HCT116 (cell line): Measurements from ENCODE around the gene RANGAP1. TPM values are rescaled to one million over a fixed set of nuclear protein-coding genes. Genes with fewer than 3 reads are reported as not detected.
A peak's percentile ranks its signal among the peaks of the same experiment; 100 is the strongest.

Source experiments
- ATAC-seq: fragments of 200-7000 bp; cut with Tn5 transposase; 2 replicates; pipeline ENCODE4 v1.9.1; 2020; ENCODE audit warnings: mild to moderate bottlenecking, moderate library complexity
- BruUV-seq: library from RNA; stranded (reverse); fragments of 400-500 nt; replicated peaks from 2 replicates; lab custom pipeline; 2021; lab: Mats Ljungman, UMichigan
- CTCF ChIA-PET: fragments of 300-600 bp; sonication (Branson Sonifier 250); formaldehyde crosslinking; loops from one replicate; lab custom pipeline; 2021; ENCODE audit warnings: antibody characterized with exemption; lab: Charles Lee
- POLR2A ChIA-PET: fragments of 300-600, 350-600 bp; sonication (Branson Sonifier 250); formaldehyde crosslinking; loops from one replicate; lab custom pipeline; 2021; ENCODE audit warnings: antibody characterized with exemption; lab: Charles Lee
- RAD21 ChIA-PET, 2 experiments: fragments of 300-600 bp; sonication (Branson Sonifier 250); formaldehyde crosslinking; loops; one replicate each; lab custom pipeline; 2023; ENCODE audit warnings: low total read pairs in 2 of 2; ENCODE audit not compliant: uncharacterized antibody in 2 of 2, unreplicated experiment in 2 of 2, low non-redundant PET in 1 of 2; lab: Charles Lee
- DNase-seq: peaks from one replicate; pipeline ENCODE4 v3.0.0-alpha.2; 2010; ENCODE audit warnings: low read depth, low spot score
- H2AFZ ChIP-seq: fragments of 200-600 bp; shearing (Covaris generic), sonication (generic); 2 replicates; pipeline ENCODE4 v1.6.1; 2017; ENCODE audit warnings: low read depth, mixed run types, mixed read lengths, antibody characterized with exemption, low read length; ENCODE audit not compliant: poor library complexity, severe bottlenecking
- H3K27ac ChIP-seq: 2 replicates; pipeline ENCODE4 v1.5.1; 2012; ENCODE audit warnings: low read depth, low read length
- H3K27me3 ChIP-seq: fragments of 200-600 bp; sonication (generic); 2 replicates; pipeline ENCODE4 v1.6.1; 2016; ENCODE audit warnings: mixed run types, low read length, mixed read lengths; ENCODE audit not compliant: insufficient read depth
- H3K36me3 ChIP-seq, 2 experiments: fragments of 200-500 bp in 1 of 2; fragments of 200-600 bp in 1 of 2; sonication (Bioruptor generic) in 1 of 2; sonication (generic) in 1 of 2; 2 replicates each; pipeline versions ENCODE4 v1.5.1 to v1.6.1; 2014 to 2016; ENCODE audit warnings: low read length in 2 of 2, inconsistent platforms in 1 of 2, mixed read lengths in 1 of 2, mixed run types in 1 of 2; ENCODE audit not compliant: insufficient read depth in 2 of 2, control insufficient read depth in 1 of 2
- H3K4me1 ChIP-seq, 2 experiments: fragments of 200-600 bp in 1 of 2; sonication (generic) in 1 of 2; 2 replicates each; pipeline versions ENCODE4 v1.5.1 to v1.6.1; 2012 to 2017; ENCODE audit warnings: low read length in 2 of 2, inconsistent platforms in 1 of 2, mild to moderate bottlenecking in 1 of 2, mixed read lengths in 1 of 2, mixed run types in 1 of 2, moderate library complexity in 1 of 2; ENCODE audit not compliant: insufficient read depth in 2 of 2, control insufficient read depth in 1 of 2
- H3K4me2 ChIP-seq: fragments of 200-600 bp; sonication (generic); 2 replicates; pipeline ENCODE4 v1.6.1; 2017; ENCODE audit warnings: mixed run types, low read length, mixed read lengths
- H3K4me3 ChIP-seq, 2 experiments: fragments of 200-600 bp in 1 of 2; sonication (generic) in 1 of 2; replicated peaks in 1 of 2; 2 replicates each; pipeline ENCODE4 v1.5.1; 2011 to 2016; ENCODE audit warnings: low read length in 2 of 2, control low read depth in 1 of 2, low read depth in 1 of 2, mild to moderate bottlenecking in 1 of 2, mixed read lengths in 1 of 2, mixed run types in 1 of 2
- H3K79me2 ChIP-seq: fragments of 200-600 bp; sonication (generic); 2 replicates; pipeline ENCODE4 v1.6.1; 2017; ENCODE audit warnings: mild to moderate bottlenecking, mixed run types, low read length, moderate library complexity, mixed read lengths; ENCODE audit not compliant: insufficient read depth
- H3K9ac ChIP-seq: fragments of 200-600 bp; sonication (generic); 2 replicates; pipeline ENCODE4 v1.6.1; 2016; ENCODE audit warnings: low read length, mixed read lengths
- H3K9me2 ChIP-seq: fragments of 200-600 bp; sonication (generic), shearing (Covaris generic); 2 replicates; pipeline ENCODE4 v1.6.1; 2017; ENCODE audit warnings: mixed run types, mild to moderate bottlenecking, moderate library complexity; ENCODE audit not compliant: insufficient read depth
- H3K9me3 ChIP-seq, 2 experiments: fragments of 200-500 bp in 1 of 2; fragments of 200-600 bp in 1 of 2; sonication (Bioruptor generic) in 1 of 2; sonication (generic) in 1 of 2; 2 replicates each; pipeline ENCODE4 v1.6.1; 2014 to 2017; ENCODE audit warnings: low read length in 2 of 2, mixed read lengths in 2 of 2, inconsistent platforms in 1 of 2, low read depth in 1 of 2, mild to moderate bottlenecking in 1 of 2, mixed run types in 1 of 2, moderate library complexity in 1 of 2; ENCODE audit not compliant: control insufficient read depth in 1 of 2, insufficient read depth in 1 of 2
- H4K20me1 ChIP-seq: fragments of 200-600 bp; sonication (generic), shearing (Covaris generic); 2 replicates; pipeline ENCODE4 v1.6.1; 2017; ENCODE audit warnings: mixed run types, mild to moderate bottlenecking, moderate library complexity; ENCODE audit not compliant: insufficient read depth
- CBX3 ChIP-seq: IDR thresholded peaks from 2 replicates; pipeline ENCODE4 v1.6.1; 2012; ENCODE audit warnings: low read depth
- CEBPB ChIP-seq: IDR thresholded peaks from 2 replicates; pipeline ENCODE4 v1.6.1; 2012; ENCODE audit warnings: low read depth
- EGR1 ChIP-seq: IDR thresholded peaks from 2 replicates; pipeline ENCODE4 v1.6.1; 2012; ENCODE audit warnings: low read depth
- EZH2phosphoT487 ChIP-seq: fragments of 200-600 bp; IDR thresholded peaks from 2 replicates; pipeline ENCODE4 v1.6.1; 2018; ENCODE audit warnings: antibody characterized with exemption, borderline replicate concordance
- FOSL1 ChIP-seq: IDR thresholded peaks from 2 replicates; pipeline ENCODE4 v1.6.1; 2012; ENCODE audit warnings: low read depth
- JUND ChIP-seq: IDR thresholded peaks from 2 replicates; pipeline ENCODE4 v1.6.1; 2012
- POLR2A ChIP-seq: IDR thresholded peaks from 2 replicates; pipeline ENCODE4 v1.7.0; 2011; ENCODE audit warnings: borderline replicate concordance; ENCODE audit not compliant: insufficient read depth, insufficient read length; ENCODE audit errors: extremely low read depth
- POLR2AphosphoS5 ChIP-seq: IDR thresholded peaks from 2 replicates; pipeline ENCODE4 v1.6.1; 2011; ENCODE audit warnings: mild to moderate bottlenecking, low read depth, low read length, moderate library complexity
- RAD21 ChIP-seq: IDR thresholded peaks from 2 replicates; pipeline ENCODE4 v1.6.1; 2012; ENCODE audit warnings: low read depth, mild to moderate bottlenecking
- SIN3A ChIP-seq: IDR thresholded peaks from 2 replicates; pipeline ENCODE4 v1.6.1; 2012; ENCODE audit warnings: low read depth
- SP1 ChIP-seq: IDR thresholded peaks from 2 replicates; pipeline ENCODE4 v1.6.1; 2012; ENCODE audit warnings: low read depth
- SRF ChIP-seq: IDR thresholded peaks from 2 replicates; pipeline ENCODE4 v1.6.1; 2012; ENCODE audit warnings: low read depth
- TCF7L2 ChIP-seq: IDR thresholded peaks from 2 replicates; pipeline ENCODE4 v1.7.0; 2011; ENCODE audit warnings: borderline replicate concordance, inconsistent platforms; ENCODE audit not compliant: insufficient read depth, insufficient read length; ENCODE audit errors: extremely low read depth
- YY1 ChIP-seq: IDR thresholded peaks from 2 replicates; pipeline ENCODE4 v1.6.1; 2011; ENCODE audit warnings: low read length, low read depth, moderate library complexity, mild to moderate bottlenecking; ENCODE audit not compliant: insufficient replicate concordance; ENCODE audit errors: extremely low read depth
- ZNF274 ChIP-seq: fragments of 200-500 bp; sonication (Bioruptor generic); IDR thresholded peaks from 2 replicates; pipeline ENCODE4 v1.6.1; 2014; ENCODE audit warnings: mild to moderate bottlenecking, low read depth, low read length, inconsistent platforms
- intact Hi-C: fragments of 100-400 bp; cut with micrococcal nuclease; formaldehyde crosslinking; loops from 2 replicates; pipeline ENCODE4 v1.10.0; 2022
- total RNA-seq: library from RNA; stranded (reverse); gene quantifications from one replicate; pipeline ENCODE4 v1.2.1, GENCODE V29; 2021; ENCODE audit not compliant: unreplicated experiment
- TF ChIP-seq, protein P1 (sequence below): IDR thresholded peaks from 2 replicates; pipeline ENCODE4 v1.6.1; 2012; ENCODE audit warnings: low read depth
- TF ChIP-seq, protein P2 (sequence below), 3 experiments: fragments of 200-600 bp in 1 of 3; sonication (generic) in 1 of 3; IDR thresholded peaks in 2 of 3; conservative IDR thresholded peaks in 1 of 3; 2 replicates each; pipeline ENCODE4 v1.5.1; 2012 to 2017; ENCODE audit warnings: low read depth in 2 of 3, low read length in 2 of 3, antibody characterized with exemption in 1 of 3, borderline replicate concordance in 1 of 3, control low read depth in 1 of 3, mild to moderate bottlenecking in 1 of 3, mixed read lengths in 1 of 3, mixed run types in 1 of 3, moderate library complexity in 1 of 3; ENCODE audit not compliant: insufficient read depth in 1 of 3
- TF ChIP-seq, protein P3 (sequence below): IDR thresholded peaks from 2 replicates; pipeline ENCODE4 v1.6.1; 2011; ENCODE audit warnings: mild to moderate bottlenecking, low read length, moderate library complexity; ENCODE audit not compliant: insufficient replicate concordance; ENCODE audit errors: extremely low read depth
- TF ChIP-seq, protein P4 (sequence below): IDR thresholded peaks from 2 replicates; pipeline ENCODE4 v1.6.1; 2012

The RANGAP1 gene
- total RNA-seq, 1 experiment from 2014 or later, result 121 TPM

DNA sequence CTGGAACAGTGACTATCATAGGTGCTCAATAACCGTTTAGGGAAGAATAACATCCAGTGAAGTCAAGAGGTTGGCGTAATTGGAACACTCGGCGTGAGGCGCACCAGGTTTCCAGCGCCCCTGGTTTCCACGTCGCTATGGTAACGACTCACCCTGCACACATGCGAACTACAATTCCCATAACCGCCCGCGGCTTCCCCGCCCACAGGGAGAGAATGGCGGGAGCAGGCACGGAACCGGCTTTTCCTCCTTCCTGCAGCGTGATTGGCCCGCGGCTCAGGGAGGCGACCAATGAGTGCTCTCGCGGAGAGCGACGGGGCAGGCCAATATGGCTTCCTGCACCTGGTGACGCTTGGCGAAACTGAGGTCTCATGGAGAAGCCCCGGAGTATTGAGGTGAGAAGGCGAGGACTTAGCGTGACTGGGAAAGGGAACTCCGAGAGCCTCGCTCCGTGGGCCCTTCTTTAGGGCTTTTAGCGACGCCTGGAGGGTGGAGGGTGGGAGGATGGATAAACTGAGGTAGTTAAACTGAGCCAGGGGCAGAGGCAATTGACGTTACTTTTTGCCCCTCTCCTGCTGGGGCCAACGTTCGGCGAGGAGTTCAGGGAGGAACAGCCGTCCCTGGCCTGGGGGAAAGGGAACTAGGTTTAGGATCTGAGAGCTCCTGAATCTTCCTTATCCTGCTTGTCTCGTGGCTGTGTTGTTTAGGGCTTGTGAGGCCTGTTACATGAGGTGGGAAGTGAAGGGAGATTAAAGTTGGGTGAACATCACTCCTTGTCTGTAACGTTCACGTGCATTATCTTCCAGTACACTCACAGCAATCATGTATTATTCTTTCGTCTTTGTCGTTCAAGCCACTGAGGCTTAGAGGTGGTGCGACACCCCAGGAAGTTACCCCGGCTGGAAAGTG lies 80.7 kb downstream of the RANGAP1 start, which contains the start of gene L3MBTL2:
Gene L3MBTL2 (plus strand): TSS at position 321 of the 909 bp plus-strand sequence. CDS start 51 bp downstream, at position 372.
- no peaks in the 10 kb centered on the region for H3K9me3 ChIP-seq
- no peaks in the 10 kb centered on the region for H3K27me3 ChIP-seq
- RAD21 ChIA-PET, result no interaction called here
- intact Hi-C loops, result no loop called here
- peak within 1 kb of the TSS; percentile 56 for H3K27ac ChIP-seq
- peaks cover 0 to 11% of the 10 kb centered on the region in 2 experiments; a peak in 1 of 4 replicates for H3K4me1 ChIP-seq
- peaks cover 35% of the 10 kb centered on the region for H3K79me2 ChIP-seq
- CTCF ChIA-PET, result no interaction called here
- ATAC-seq (peak; percentile 99), DNase-seq (peak; percentile 91)
- peak within 1 kb of the TSS; percentile 89 for H3K9ac ChIP-seq
- H3K4me3 ChIP-seq, result peak within 1 kb of the TSS; percentile 84 to 99
- BruUV-seq, result TSS peak; percentile 87
- no peaks in the 10 kb centered on the region for H4K20me1 ChIP-seq
- H2AFZ ChIP-seq, result no peak within 1 kb of the TSS
- H3K9me2 ChIP-seq, result no peaks in the 10 kb centered on the region
- peaks cover 0 to 3% of the 10 kb centered on the region in 2 experiments; a peak in 1 of 4 replicates for H3K36me3 ChIP-seq
- peak within 1 kb of the TSS; percentile 85 for H3K4me2 ChIP-seq
- POLR2A ChIA-PET, result no interaction called here
- TF ChIP-seq SIN3A (peak; percentile 73; the same call in 1 of the 2 replicates), EGR1 (peak; percentile 66), ZNF274 (no peak), JUND (no peak), POLR2A (peak; percentile 65), RAD21 (no peak), EZH2phosphoT487 (no peak), SP1 (peak; percentile 97), YY1 (peak; percentile 96), POLR2AphosphoS5 (peak; percentile 82), CBX3 (no peak), FOSL1 (no peak), TCF7L2 (peak; percentile 18), CEBPB (no peak), SRF (no peak)
- TF ChIP-seq, protein P1, sequence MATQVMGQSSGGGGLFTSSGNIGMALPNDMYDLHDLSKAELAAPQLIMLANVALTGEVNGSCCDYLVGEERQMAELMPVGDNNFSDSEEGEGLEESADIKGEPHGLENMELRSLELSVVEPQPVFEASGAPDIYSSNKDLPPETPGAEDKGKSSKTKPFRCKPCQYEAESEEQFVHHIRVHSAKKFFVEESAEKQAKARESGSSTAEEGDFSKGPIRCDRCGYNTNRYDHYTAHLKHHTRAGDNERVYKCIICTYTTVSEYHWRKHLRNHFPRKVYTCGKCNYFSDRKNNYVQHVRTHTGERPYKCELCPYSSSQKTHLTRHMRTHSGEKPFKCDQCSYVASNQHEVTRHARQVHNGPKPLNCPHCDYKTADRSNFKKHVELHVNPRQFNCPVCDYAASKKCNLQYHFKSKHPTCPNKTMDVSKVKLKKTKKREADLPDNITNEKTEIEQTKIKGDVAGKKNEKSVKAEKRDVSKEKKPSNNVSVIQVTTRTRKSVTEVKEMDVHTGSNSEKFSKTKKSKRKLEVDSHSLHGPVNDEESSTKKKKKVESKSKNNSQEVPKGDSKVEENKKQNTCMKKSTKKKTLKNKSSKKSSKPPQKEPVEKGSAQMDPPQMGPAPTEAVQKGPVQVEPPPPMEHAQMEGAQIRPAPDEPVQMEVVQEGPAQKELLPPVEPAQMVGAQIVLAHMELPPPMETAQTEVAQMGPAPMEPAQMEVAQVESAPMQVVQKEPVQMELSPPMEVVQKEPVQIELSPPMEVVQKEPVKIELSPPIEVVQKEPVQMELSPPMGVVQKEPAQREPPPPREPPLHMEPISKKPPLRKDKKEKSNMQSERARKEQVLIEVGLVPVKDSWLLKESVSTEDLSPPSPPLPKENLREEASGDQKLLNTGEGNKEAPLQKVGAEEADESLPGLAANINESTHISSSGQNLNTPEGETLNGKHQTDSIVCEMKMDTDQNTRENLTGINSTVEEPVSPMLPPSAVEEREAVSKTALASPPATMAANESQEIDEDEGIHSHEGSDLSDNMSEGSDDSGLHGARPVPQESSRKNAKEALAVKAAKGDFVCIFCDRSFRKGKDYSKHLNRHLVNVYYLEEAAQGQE, result no peak
- TF ChIP-seq, protein P2, sequence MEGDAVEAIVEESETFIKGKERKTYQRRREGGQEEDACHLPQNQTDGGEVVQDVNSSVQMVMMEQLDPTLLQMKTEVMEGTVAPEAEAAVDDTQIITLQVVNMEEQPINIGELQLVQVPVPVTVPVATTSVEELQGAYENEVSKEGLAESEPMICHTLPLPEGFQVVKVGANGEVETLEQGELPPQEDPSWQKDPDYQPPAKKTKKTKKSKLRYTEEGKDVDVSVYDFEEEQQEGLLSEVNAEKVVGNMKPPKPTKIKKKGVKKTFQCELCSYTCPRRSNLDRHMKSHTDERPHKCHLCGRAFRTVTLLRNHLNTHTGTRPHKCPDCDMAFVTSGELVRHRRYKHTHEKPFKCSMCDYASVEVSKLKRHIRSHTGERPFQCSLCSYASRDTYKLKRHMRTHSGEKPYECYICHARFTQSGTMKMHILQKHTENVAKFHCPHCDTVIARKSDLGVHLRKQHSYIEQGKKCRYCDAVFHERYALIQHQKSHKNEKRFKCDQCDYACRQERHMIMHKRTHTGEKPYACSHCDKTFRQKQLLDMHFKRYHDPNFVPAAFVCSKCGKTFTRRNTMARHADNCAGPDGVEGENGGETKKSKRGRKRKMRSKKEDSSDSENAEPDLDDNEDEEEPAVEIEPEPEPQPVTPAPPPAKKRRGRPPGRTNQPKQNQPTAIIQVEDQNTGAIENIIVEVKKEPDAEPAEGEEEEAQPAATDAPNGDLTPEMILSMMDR (IDR thresholded peaks at IDR 0.05 in 2 of 3, conservative IDR thresholded peaks at IDR 0.05 in 1 of 3; ENCODE audit: borderline replicate concordance in 1 of 3, insufficient read depth in 1 of 3, low read depth in 2 of 3, low read length in 2 of 3), result no peak
- TF ChIP-seq, protein P3, sequence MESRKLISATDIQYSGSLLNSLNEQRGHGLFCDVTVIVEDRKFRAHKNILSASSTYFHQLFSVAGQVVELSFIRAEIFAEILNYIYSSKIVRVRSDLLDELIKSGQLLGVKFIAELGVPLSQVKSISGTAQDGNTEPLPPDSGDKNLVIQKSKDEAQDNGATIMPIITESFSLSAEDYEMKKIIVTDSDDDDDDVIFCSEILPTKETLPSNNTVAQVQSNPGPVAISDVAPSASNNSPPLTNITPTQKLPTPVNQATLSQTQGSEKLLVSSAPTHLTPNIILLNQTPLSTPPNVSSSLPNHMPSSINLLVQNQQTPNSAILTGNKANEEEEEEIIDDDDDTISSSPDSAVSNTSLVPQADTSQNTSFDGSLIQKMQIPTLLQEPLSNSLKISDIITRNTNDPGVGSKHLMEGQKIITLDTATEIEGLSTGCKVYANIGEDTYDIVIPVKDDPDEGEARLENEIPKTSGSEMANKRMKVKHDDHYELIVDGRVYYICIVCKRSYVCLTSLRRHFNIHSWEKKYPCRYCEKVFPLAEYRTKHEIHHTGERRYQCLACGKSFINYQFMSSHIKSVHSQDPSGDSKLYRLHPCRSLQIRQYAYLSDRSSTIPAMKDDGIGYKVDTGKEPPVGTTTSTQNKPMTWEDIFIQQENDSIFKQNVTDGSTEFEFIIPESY, result no peak
- TF ChIP-seq, protein P4, sequence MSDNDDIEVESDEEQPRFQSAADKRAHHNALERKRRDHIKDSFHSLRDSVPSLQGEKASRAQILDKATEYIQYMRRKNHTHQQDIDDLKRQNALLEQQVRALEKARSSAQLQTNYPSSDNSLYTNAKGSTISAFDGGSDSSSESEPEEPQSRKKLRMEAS, result peak; percentile 77
